ENCODE data around the gene CNDP2. TPM values are rescaled to one million over a fixed set of nuclear protein-coding genes. Genes with fewer than 3 reads are reported as not detected.

The CNDP2 gene
- total RNA-seq, 1 donor from 2014 or later, result 113 TPM

GRCh38 chr18:74515620-74516231 is 19.6 kb downstream of the CNDP2 start:
- no peak for DNase-seq (ENCODE audit: low spot score)
- Mint-ChIP-seq H3K4me1 (ENCODE audit: unreplicated experiment) (no peaks in the 10 kb centered on the region), H3K9me3 (ENCODE audit: unreplicated experiment) (peaks cover 4% of the 10 kb centered on the region), H3K27me3 (ENCODE audit: unreplicated experiment) (peaks cover 6% of the 10 kb centered on the region), H3K4me3 (ENCODE audit: unreplicated experiment) (no peak overlapping the region), H3K36me3 (ENCODE audit: low read depth, unreplicated experiment) (peaks cover 53% of the 10 kb centered on the region), H3K27ac (ENCODE audit: unreplicated experiment) (no peak overlapping the region)
- TF ChIP-seq CTCF (IDR thresholded peaks at IDR 0.05; ENCODE audit: unreplicated experiment), result no peak

- H3K4me3 Mint-ChIP-seq (ENCODE audit: unreplicated experiment), result no peak overlapping the region
- H3K9me3 Mint-ChIP-seq (ENCODE audit: unreplicated experiment), result peaks cover 4% of the 10 kb centered on the region
- TF ChIP-seq CTCF (IDR thresholded peaks at IDR 0.05; ENCODE audit: unreplicated experiment), result no peak
- peaks cover 6% of the 10 kb centered on the region for H3K27me3 Mint-ChIP-seq (ENCODE audit: unreplicated experiment)
- no peaks in the 10 kb centered on the region for H3K4me1 Mint-ChIP-seq (ENCODE audit: unreplicated experiment)
- peaks cover 55% of the 10 kb centered on the region for H3K36me3 Mint-ChIP-seq (ENCODE audit: low read depth, unreplicated experiment)
- DNase-seq (ENCODE audit: low spot score), result no peak
- no peak overlapping the region for H3K27ac Mint-ChIP-seq (ENCODE audit: unreplicated experiment)
Measured at GRCh38 chr18:74516271-74517235, 20.4 kb downstream of the CNDP2 start.

GRCh38 chr18:74517236-74517630 is 21.1 kb downstream of the CNDP2 start:
- H3K36me3 Mint-ChIP-seq (ENCODE audit: low read depth, unreplicated experiment), result peaks cover 61% of the 10 kb centered on the region
- TF ChIP-seq CTCF (IDR thresholded peaks at IDR 0.05; ENCODE audit: unreplicated experiment), result no peak
- H3K27me3 Mint-ChIP-seq (ENCODE audit: unreplicated experiment), result peaks cover 7% of the 10 kb centered on the region
- no peak for DNase-seq (ENCODE audit: low spot score)
- H3K27ac Mint-ChIP-seq (ENCODE audit: unreplicated experiment), result no peak overlapping the region
- no peaks in the 10 kb centered on the region for H3K4me1 Mint-ChIP-seq (ENCODE audit: unreplicated experiment)
- no peak overlapping the region for H3K4me3 Mint-ChIP-seq (ENCODE audit: unreplicated experiment)
- H3K9me3 Mint-ChIP-seq (ENCODE audit: unreplicated experiment), result peaks cover 4% of the 10 kb centered on the region

- H3K9me3 Mint-ChIP-seq (ENCODE audit: unreplicated experiment), result no peaks in the 10 kb centered on the region
- no peak overlapping the region for H3K27ac Mint-ChIP-seq (ENCODE audit: unreplicated experiment)
- H3K36me3 Mint-ChIP-seq (ENCODE audit: low read depth, unreplicated experiment), result peaks cover 60% of the 10 kb centered on the region
- H3K27me3 Mint-ChIP-seq (ENCODE audit: unreplicated experiment), result peaks cover 6% of the 10 kb centered on the region
- H3K4me3 Mint-ChIP-seq (ENCODE audit: unreplicated experiment), result no peak overlapping the region
- no peak for DNase-seq (ENCODE audit: low spot score)
- H3K4me1 Mint-ChIP-seq (ENCODE audit: unreplicated experiment), result no peaks in the 10 kb centered on the region
- TF ChIP-seq CTCF (IDR thresholded peaks at IDR 0.05; ENCODE audit: unreplicated experiment), result no peak
Measured at GRCh38 chr18:74518456-74519295, 22.5 kb downstream of the CNDP2 start.
